PC-3 (cell line): ENCODE data around the gene PCSK5. TPM values are rescaled to one million over a fixed set of nuclear protein-coding genes. Genes with fewer than 3 reads are reported as not detected.

Experiments used
- ATAC-seq: fragments of 200-7000 bp; cut with Tn5 transposase; 2 replicates; pipeline ENCODE4 v1.9.1; 2020; ENCODE audit warnings: mild to moderate bottlenecking, moderate library complexity
- BruUV-seq: library from RNA; stranded (reverse); fragments of 400-500 nt; replicated peaks from 2 replicates; lab custom pipeline; 2021; lab: Mats Ljungman, UMichigan
- CTCF ChIA-PET: fragments of 300-600 bp; sonication (Branson Sonifier 250); formaldehyde crosslinking; loops from one replicate; lab custom pipeline; 2022; ENCODE audit warnings: antibody characterized with exemption; lab: Charles Lee
- POLR2A ChIA-PET: fragments of 300-600 bp; sonication (Branson Sonifier 250); formaldehyde crosslinking; loops from one replicate; lab custom pipeline; 2022; ENCODE audit warnings: antibody characterized with exemption; ENCODE audit not compliant: unreplicated experiment; lab: Charles Lee
- DNase-seq: peaks from one replicate; pipeline ENCODE4 v3.0.0-alpha.2; 2015
- H2AFZ ChIP-seq: fragments of 300-600 bp; sonication (generic); 2 replicates; pipeline ENCODE4 v1.6.0; 2016; ENCODE audit warnings: antibody characterized with exemption, low read length
- H3F3A ChIP-seq: fragments of 300-600 bp; sonication (generic); one replicate; pipeline ENCODE4 v1.6.0; 2017; ENCODE audit warnings: antibody characterized with exemption, low read length, control low read depth, mild to moderate bottlenecking; ENCODE audit not compliant: unreplicated experiment
- H3K27ac ChIP-seq: fragments of 300-600 bp; sonication (generic); 2 replicates; pipeline ENCODE4 v1.5.1; 2016; ENCODE audit warnings: mild to moderate bottlenecking, low read length
- H3K27me3 ChIP-seq: fragments of 300-600 bp; sonication (generic); 2 replicates; pipeline ENCODE4 v1.6.1; 2016; ENCODE audit warnings: low read length, mixed read lengths
- H3K36me3 ChIP-seq: fragments of 300-600 bp; sonication (generic); 2 replicates; pipeline ENCODE4 v1.6.1; 2016; ENCODE audit warnings: low read depth, mixed run types, low read length, mixed read lengths
- H3K4me1 ChIP-seq: fragments of 300-600 bp; sonication (generic); 2 replicates; pipeline ENCODE4 v1.5.1; 2016; ENCODE audit warnings: low read length; ENCODE audit not compliant: insufficient read depth
- H3K4me2 ChIP-seq: fragments of 300-600 bp; sonication (generic); 2 replicates; pipeline ENCODE4 v1.6.0; 2016; ENCODE audit warnings: low read length
- H3K4me3 ChIP-seq: fragments of 300-600 bp; sonication (generic); 2 replicates; pipeline ENCODE4 v1.5.1; 2016; ENCODE audit warnings: mild to moderate bottlenecking, low read length, mixed read lengths
- H3K79me2 ChIP-seq: fragments of 300-600 bp; sonication (generic); 2 replicates; pipeline ENCODE4 v1.6.1; 2017; ENCODE audit warnings: low read length, mixed read lengths
- H3K9ac ChIP-seq: fragments of 300-600 bp; sonication (generic); 2 replicates; pipeline ENCODE4 v1.6.0; 2016; ENCODE audit warnings: mild to moderate bottlenecking, low read length
- H3K9me2 ChIP-seq: fragments of 300-600 bp; sonication (generic); replicated peaks from 2 replicates; pipeline ENCODE4 v1.6.1; 2016; ENCODE audit warnings: mixed run types, low read length, mixed read lengths
- H3K9me3 ChIP-seq: fragments of 300-600 bp; sonication (generic); 2 replicates; pipeline ENCODE4 v1.6.1; 2016; ENCODE audit warnings: low read length, mixed read lengths
- H4K20me1 ChIP-seq: fragments of 300-600 bp; sonication (generic); 2 replicates; pipeline ENCODE4 v1.6.1; 2016; ENCODE audit warnings: low read length, mixed read lengths
- EZH2 ChIP-seq: fragments of 300-600 bp; sonication (generic); IDR thresholded peaks from one replicate; pipeline ENCODE4 v1.6.1; 2017; ENCODE audit warnings: antibody characterized with exemption, mild to moderate bottlenecking, low read length; ENCODE audit not compliant: unreplicated experiment
- EZH2phosphoT487 ChIP-seq: fragments of 300-600 bp; sonication (generic); IDR thresholded peaks from 2 replicates; pipeline ENCODE4 v1.6.1; 2018; ENCODE audit warnings: mild to moderate bottlenecking, antibody characterized with exemption, low read length, borderline replicate concordance
- intact Hi-C: fragments of 100-400 bp; cut with micrococcal nuclease; formaldehyde crosslinking; loops from 2 replicates; pipeline ENCODE4 v1.9.0; 2023
- total RNA-seq: library from RNA; depleted of rRNA; stranded (reverse); fragments of >200 nt; gene quantifications from 2 replicates; pipeline ENCODE4 v1.2.3, GENCODE V29; 2014
- TF ChIP-seq, protein P1 (sequence below): fragments of 300-600 bp; sonication (generic); conservative IDR thresholded peaks from 2 replicates; pipeline ENCODE4 v1.5.1; 2017; ENCODE audit warnings: antibody characterized with exemption, low read depth, mild to moderate bottlenecking, low read length

The PCSK5 gene
- total RNA-seq, 1 experiment from 2014 or later, result not detected

DNA sequence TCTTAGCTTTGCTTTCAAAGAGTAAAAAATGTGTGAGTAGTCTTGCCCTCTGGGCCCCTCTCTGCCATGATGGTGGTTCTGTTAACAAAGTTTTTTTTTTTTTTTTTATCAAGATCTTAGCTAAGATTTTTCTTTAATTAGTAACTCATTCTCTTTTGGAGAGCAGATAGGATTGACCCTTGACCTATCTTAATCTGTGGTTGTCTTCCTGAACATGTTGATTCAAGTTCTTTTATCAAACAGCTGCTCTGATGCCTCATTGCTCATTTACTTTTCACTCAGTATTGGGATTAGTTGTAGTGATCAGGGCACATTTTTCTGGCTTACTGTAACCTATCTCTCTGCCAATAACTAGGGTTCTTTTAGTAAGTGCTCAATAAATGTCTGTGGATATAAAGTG, 106.3 kb downstream of the PCSK5 start:
- H3K4me1 ChIP-seq, result no peaks in the 10 kb centered on the region
- no peaks in the 10 kb centered on the region for H3F3A ChIP-seq
- no peaks in the 10 kb centered on the region for H3K9me3 ChIP-seq
- no peaks in the 10 kb centered on the region for H4K20me1 ChIP-seq
- no peaks in the 10 kb centered on the region for H3K36me3 ChIP-seq
- H3K79me2 ChIP-seq, result no peaks in the 10 kb centered on the region
- ATAC-seq (no peak), DNase-seq (no peak)
- CTCF ChIA-PET, result no interaction called here
- H3K9ac ChIP-seq, result no peak overlapping the region
- TF ChIP-seq, protein P1, sequence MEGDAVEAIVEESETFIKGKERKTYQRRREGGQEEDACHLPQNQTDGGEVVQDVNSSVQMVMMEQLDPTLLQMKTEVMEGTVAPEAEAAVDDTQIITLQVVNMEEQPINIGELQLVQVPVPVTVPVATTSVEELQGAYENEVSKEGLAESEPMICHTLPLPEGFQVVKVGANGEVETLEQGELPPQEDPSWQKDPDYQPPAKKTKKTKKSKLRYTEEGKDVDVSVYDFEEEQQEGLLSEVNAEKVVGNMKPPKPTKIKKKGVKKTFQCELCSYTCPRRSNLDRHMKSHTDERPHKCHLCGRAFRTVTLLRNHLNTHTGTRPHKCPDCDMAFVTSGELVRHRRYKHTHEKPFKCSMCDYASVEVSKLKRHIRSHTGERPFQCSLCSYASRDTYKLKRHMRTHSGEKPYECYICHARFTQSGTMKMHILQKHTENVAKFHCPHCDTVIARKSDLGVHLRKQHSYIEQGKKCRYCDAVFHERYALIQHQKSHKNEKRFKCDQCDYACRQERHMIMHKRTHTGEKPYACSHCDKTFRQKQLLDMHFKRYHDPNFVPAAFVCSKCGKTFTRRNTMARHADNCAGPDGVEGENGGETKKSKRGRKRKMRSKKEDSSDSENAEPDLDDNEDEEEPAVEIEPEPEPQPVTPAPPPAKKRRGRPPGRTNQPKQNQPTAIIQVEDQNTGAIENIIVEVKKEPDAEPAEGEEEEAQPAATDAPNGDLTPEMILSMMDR, result no peak
- TF ChIP-seq EZH2phosphoT487 (no peak), EZH2 (no peak)
- H2AFZ ChIP-seq, result no peak overlapping the region
- no peaks in the 10 kb centered on the region for H3K9me2 ChIP-seq
- H3K4me3 ChIP-seq, result no peak overlapping the region
- BruUV-seq, result no TSS peak
- no peaks in the 10 kb centered on the region for H3K27me3 ChIP-seq
- H3K4me2 ChIP-seq, result no peak overlapping the region
- H3K27ac ChIP-seq, result no peak overlapping the region
- intact Hi-C loops, result no loop called here
- POLR2A ChIA-PET, result no interaction called here

- H3K4me2 ChIP-seq, result no peak overlapping the region
- ChIA-PET POLR2A (no interaction called here), CTCF (no interaction called here)
- no peaks in the 10 kb centered on the region for H3K9me3 ChIP-seq
- no TSS peak for BruUV-seq
- DNase-seq, result no peak
- no peaks in the 10 kb centered on the region for H4K20me1 ChIP-seq
- intact Hi-C loops, result no loop called here
- no peaks in the 10 kb centered on the region for H3F3A ChIP-seq
- no peaks in the 10 kb centered on the region for H3K79me2 ChIP-seq
- no peak overlapping the region for H3K27ac ChIP-seq
- no peaks in the 10 kb centered on the region for H3K36me3 ChIP-seq
- TF ChIP-seq EZH2, result no peak
- TF ChIP-seq EZH2phosphoT487, result no peak
- TF ChIP-seq, protein P1, result no peak
- no peaks in the 10 kb centered on the region for H3K9me2 ChIP-seq
- H3K4me3 ChIP-seq, result no peak overlapping the region
- H2AFZ ChIP-seq, result no peak overlapping the region
- no peak overlapping the region for H3K9ac ChIP-seq
- H3K4me1 ChIP-seq, result no peaks in the 10 kb centered on the region
- no peaks in the 10 kb centered on the region for H3K27me3 ChIP-seq
- no peak for ATAC-seq
These were observed 106.7 kb downstream of the PCSK5 start for GRCh38 chr9:75997206-75997605.

- Histone ChIP-seq H3K79me2 (no peaks in the 10 kb centered on the region), H3K4me1 (no peaks in the 10 kb centered on the region), H3F3A (no peaks in the 10 kb centered on the region), H3K9ac (no peak overlapping the region), H3K27ac (no peak overlapping the region), H3K9me2 (no peaks in the 10 kb centered on the region), H3K36me3 (no peaks in the 10 kb centered on the region), H4K20me1 (no peaks in the 10 kb centered on the region), H3K4me2 (no peak overlapping the region), H2AFZ (no peak overlapping the region), H3K4me3 (no peak overlapping the region), H3K9me3 (no peaks in the 10 kb centered on the region), H3K27me3 (no peaks in the 10 kb centered on the region)
- ChIA-PET POLR2A (no interaction called here), CTCF (no interaction called here)
- intact Hi-C loops, result no loop called here
- no peak for TF ChIP-seq EZH2
- TF ChIP-seq EZH2phosphoT487, result no peak
- TF ChIP-seq, protein P1, result no peak
- no peak for DNase-seq
- BruUV-seq, result no TSS peak
- ATAC-seq, result no peak
These were observed 107.8 kb downstream of the PCSK5 start for GRCh38 chr9:75998096-75998780.
